ENCODE measurements around the gene DAP. TPM values are rescaled to one million over a fixed set of nuclear protein-coding genes. Genes with fewer than 3 reads are reported as not detected.

The DAP gene
- total and polyA plus RNA-seq, 4 donors, result 49.9 to 131 (median 70.3) TPM

DNA sequence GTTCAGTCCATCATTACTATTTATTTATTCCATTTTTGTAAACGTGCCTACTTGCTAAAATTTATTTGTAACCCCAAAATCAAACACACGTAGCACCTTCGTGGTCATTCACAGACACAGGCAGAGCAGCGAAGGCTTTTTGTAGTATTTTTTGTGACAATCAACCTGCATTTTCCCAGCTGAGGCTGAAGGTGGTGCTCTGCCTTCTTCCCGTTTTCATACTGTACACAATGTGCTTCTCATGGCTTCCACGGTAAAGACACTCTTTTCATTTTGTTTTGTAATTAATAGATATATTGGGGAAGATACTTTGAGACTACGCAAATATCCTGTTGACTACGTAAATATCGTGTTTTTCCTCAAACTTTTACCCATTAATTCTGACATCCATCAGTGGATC, 19.4 kb downstream of the DAP start:
- Histone ChIP-seq H3K36me3 (ENCODE audit: control insufficient read depth in 4 of 4, insufficient read depth in 4 of 4, low read length in 4 of 4) (peaks cover 3 to 32% (median 20%) of the 10 kb centered on the region in 4 donors), H3K27ac (ENCODE audit: low read depth in 1 of 2, low read length in 1 of 2) (no peak overlapping the region), H3K9me3 (ENCODE audit: control insufficient read depth in 4 of 4, insufficient read depth in 3 of 4, low read length in 3 of 4) (peaks cover 0 to 2% (median 0%) of the 10 kb centered on the region in 4 donors), H3K27me3 (ENCODE audit: control insufficient read depth in 3 of 3, insufficient read depth in 3 of 3, low read length in 2 of 3) (no peaks in the 10 kb centered on the region), H3K4me1 (ENCODE audit: control insufficient read depth in 5 of 5, insufficient read depth in 5 of 5, low read length in 5 of 5) (peaks cover 0 to 6% (median 0%) of the 10 kb centered on the region in 5 donors), H3K9ac (ENCODE audit: insufficient read depth in 1 of 2, low read length in 2 of 2) (no peak overlapping the region), H3K4me3 (no peak overlapping the region)
- DNase-seq (no peak), ATAC-seq (ENCODE audit: insufficient read depth, low FRiP score) (no peak)
- 85 to 89% methylated on average over 9 of the region's 9 CpGs for WGBS, 2 donors
- TF ChIP-seq, protein P1, sequence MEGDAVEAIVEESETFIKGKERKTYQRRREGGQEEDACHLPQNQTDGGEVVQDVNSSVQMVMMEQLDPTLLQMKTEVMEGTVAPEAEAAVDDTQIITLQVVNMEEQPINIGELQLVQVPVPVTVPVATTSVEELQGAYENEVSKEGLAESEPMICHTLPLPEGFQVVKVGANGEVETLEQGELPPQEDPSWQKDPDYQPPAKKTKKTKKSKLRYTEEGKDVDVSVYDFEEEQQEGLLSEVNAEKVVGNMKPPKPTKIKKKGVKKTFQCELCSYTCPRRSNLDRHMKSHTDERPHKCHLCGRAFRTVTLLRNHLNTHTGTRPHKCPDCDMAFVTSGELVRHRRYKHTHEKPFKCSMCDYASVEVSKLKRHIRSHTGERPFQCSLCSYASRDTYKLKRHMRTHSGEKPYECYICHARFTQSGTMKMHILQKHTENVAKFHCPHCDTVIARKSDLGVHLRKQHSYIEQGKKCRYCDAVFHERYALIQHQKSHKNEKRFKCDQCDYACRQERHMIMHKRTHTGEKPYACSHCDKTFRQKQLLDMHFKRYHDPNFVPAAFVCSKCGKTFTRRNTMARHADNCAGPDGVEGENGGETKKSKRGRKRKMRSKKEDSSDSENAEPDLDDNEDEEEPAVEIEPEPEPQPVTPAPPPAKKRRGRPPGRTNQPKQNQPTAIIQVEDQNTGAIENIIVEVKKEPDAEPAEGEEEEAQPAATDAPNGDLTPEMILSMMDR (IDR thresholded peaks at IDR 0.05; ENCODE audit: control extremely low read depth, extremely low read depth), result no peak

DNA sequence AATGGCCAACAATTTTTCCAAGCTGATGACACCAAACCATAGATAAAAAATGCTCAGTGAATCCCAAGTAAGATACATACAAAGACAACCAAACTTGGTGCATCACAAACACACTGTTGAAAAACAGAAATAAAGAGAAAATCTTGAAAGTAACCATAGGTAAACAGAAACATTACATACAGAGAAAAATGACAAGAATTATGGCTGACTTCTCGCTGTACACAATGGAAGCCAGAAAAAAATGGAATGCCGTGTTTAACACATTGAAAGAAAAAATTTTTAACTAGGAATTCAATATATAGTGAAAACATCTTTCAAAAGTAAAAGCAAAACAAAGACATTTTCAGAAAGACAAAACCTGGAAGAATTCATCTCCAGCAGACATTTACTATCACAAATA, 20.6 kb downstream of the DAP start:
- H3K4me1 ChIP-seq (ENCODE audit: control insufficient read depth in 5 of 5, insufficient read depth in 5 of 5, low read length in 5 of 5), result peaks cover 0 to 12% (median 0%) of the 10 kb centered on the region in 5 donors
- H3K9ac ChIP-seq (ENCODE audit: insufficient read depth in 1 of 2, low read length in 2 of 2), result no peak overlapping the region
- H3K36me3 ChIP-seq (ENCODE audit: control insufficient read depth in 4 of 4, insufficient read depth in 4 of 4, low read length in 4 of 4), result peaks cover 3 to 28% (median 19%) of the 10 kb centered on the region in 4 donors
- H3K4me3 ChIP-seq, result no peak overlapping the region
- WGBS, 2 donors, result 49 to 76% methylated on average over 2 of the region's 2 CpGs
- TF ChIP-seq, protein P1 (IDR thresholded peaks at IDR 0.05; ENCODE audit: control extremely low read depth, extremely low read depth), result no peak
- ATAC-seq (ENCODE audit: insufficient read depth, low FRiP score), result no peak
- peaks cover 0 to 2% (median under 1%) of the 10 kb centered on the region in 4 donors for H3K9me3 ChIP-seq (ENCODE audit: control insufficient read depth in 4 of 4, insufficient read depth in 3 of 4, low read length in 3 of 4)
- no peaks in the 10 kb centered on the region for H3K27me3 ChIP-seq (ENCODE audit: control insufficient read depth in 3 of 3, insufficient read depth in 3 of 3, low read length in 2 of 3)
- DNase-seq, result no peak
- no peak overlapping the region for H3K27ac ChIP-seq (ENCODE audit: low read depth in 1 of 2, low read length in 1 of 2)

DNA sequence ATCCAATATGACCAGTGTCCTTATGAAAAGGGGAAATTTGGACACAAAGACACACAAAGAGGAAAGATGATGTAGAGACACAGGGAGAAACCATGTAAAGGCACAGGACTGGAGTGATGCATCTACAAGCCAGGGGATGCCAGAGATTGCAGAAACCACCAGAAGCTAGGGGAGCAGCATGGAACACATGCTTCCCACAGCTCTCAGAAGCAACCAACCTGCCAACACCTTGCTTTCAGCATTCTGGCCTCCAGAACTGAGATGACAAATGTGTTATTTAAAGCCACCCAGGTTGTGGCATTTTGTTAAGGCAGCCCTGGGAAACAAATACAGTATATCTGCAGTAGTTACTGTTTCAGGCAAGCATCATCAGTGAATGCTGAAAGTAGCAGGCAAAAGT, 23.2 kb downstream of the DAP start:
- no peak for ATAC-seq (ENCODE audit: insufficient read depth, low FRiP score)
- no peak for DNase-seq
- no peak overlapping the region for H3K9ac ChIP-seq (ENCODE audit: insufficient read depth in 1 of 2, low read length in 2 of 2)
- H3K27me3 ChIP-seq (ENCODE audit: control insufficient read depth in 3 of 3, insufficient read depth in 3 of 3, low read length in 2 of 3), result no peaks in the 10 kb centered on the region
- TF ChIP-seq, protein P1 (IDR thresholded peaks at IDR 0.05; ENCODE audit: control extremely low read depth, extremely low read depth), result no peak
- peaks cover 0 to 18% (median 9%) of the 10 kb centered on the region in 4 donors for H3K36me3 ChIP-seq (ENCODE audit: control insufficient read depth in 4 of 4, insufficient read depth in 4 of 4, low read length in 4 of 4)
- peaks cover 0 to 2% (median under 1%) of the 10 kb centered on the region in 4 donors for H3K9me3 ChIP-seq (ENCODE audit: control insufficient read depth in 4 of 4, insufficient read depth in 3 of 4, low read length in 3 of 4)
- H3K4me3 ChIP-seq, result no peak overlapping the region
- H3K4me1 ChIP-seq (ENCODE audit: control insufficient read depth in 5 of 5, insufficient read depth in 5 of 5, low read length in 5 of 5), result peaks cover 0 to 18% (median 3%) of the 10 kb centered on the region in 5 donors
- H3K27ac ChIP-seq (ENCODE audit: low read depth in 1 of 2, low read length in 1 of 2), result no peak overlapping the region

DNA sequence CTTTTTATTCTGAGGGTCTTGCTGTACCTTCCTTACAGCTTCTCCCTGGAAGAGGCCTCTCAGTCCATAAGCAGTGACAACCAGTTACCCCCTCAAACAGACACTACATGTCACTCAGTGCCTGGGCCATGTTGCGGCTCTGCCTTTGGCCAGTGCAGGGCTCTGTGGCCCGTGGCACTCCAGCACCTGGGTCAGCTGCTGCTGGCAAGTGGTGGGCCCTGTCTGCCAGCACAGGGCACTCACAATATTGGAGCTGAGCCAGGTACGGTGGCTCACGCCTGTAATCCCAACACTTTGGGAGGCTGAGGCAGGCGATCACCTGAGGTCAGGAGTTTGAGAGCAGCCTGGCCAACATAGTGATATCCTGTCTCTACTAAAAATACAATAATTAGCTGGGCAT, 24.2 kb downstream of the DAP start:
- Histone ChIP-seq H3K9me3 (ENCODE audit: control insufficient read depth in 4 of 4, insufficient read depth in 3 of 4, low read length in 3 of 4) (peaks cover 0 to 2% (median under 1%) of the 10 kb centered on the region in 4 donors), H3K27me3 (ENCODE audit: control insufficient read depth in 3 of 3, insufficient read depth in 3 of 3, low read length in 2 of 3) (no peaks in the 10 kb centered on the region), H3K36me3 (ENCODE audit: control insufficient read depth in 4 of 4, insufficient read depth in 4 of 4, low read length in 4 of 4) (peaks cover 0 to 22% (median 12%) of the 10 kb centered on the region in 4 donors), H3K27ac (ENCODE audit: low read depth in 1 of 2, low read length in 1 of 2) (no peak overlapping the region), H3K4me3 (no peak overlapping the region), H3K9ac (ENCODE audit: insufficient read depth in 1 of 2, low read length in 2 of 2) (no peak overlapping the region), H3K4me1 (ENCODE audit: control insufficient read depth in 5 of 5, insufficient read depth in 5 of 5, low read length in 5 of 5) (peaks cover 0 to 20% (median 3%) of the 10 kb centered on the region in 5 donors)
- TF ChIP-seq, protein P1 (IDR thresholded peaks at IDR 0.05; ENCODE audit: control extremely low read depth, extremely low read depth), result no peak
- 93 to 96% methylated on average over 5 of the region's 5 CpGs for WGBS, 2 donors
- no peak for ATAC-seq (ENCODE audit: insufficient read depth, low FRiP score)
- no peak for DNase-seq
